Ascending aorta (tissue), 2 donors: ENCODE results near the gene LMAN2L. TPM values are rescaled to one million over a fixed set of nuclear protein-coding genes. Genes with fewer than 3 reads are reported as not detected.

Experiments used
- DNase-seq, 2 donors: peaks; one replicate each; pipeline ENCODE4 v3.0.0-alpha.2; 2019; ENCODE audit warnings: low spot score in 2 of 2
- H3K27ac ChIP-seq, 2 donors: fragments of 200-600 bp; sonication (generic); one replicate each; pipeline ENCODE4 v1.5.1; 2016 to 2017; ENCODE audit warnings: mild to moderate bottlenecking in 1 of 2
- H3K27me3 ChIP-seq: fragments of 200-600 bp; sonication (generic); one replicate; pipeline ENCODE4 v1.5.1; 2017
- H3K36me3 ChIP-seq, 2 donors: fragments of 200-600 bp; sonication (generic); one replicate each; pipeline ENCODE4 v1.5.1; 2016
- H3K4me1 ChIP-seq, 2 donors: fragments of 200-600 bp; sonication (generic); one replicate each; pipeline ENCODE4 v1.5.1; 2016 to 2017; ENCODE audit warnings: mild to moderate bottlenecking in 1 of 2
- H3K4me3 ChIP-seq, 2 donors: fragments of 200-600 bp; sonication (generic); one replicate each; pipeline ENCODE4 v1.5.1; 2016 to 2017; ENCODE audit warnings: mild to moderate bottlenecking in 1 of 2
- H3K9me3 ChIP-seq, 2 donors: fragments of 200-600 bp; sonication (generic); one replicate each; pipeline ENCODE4 v1.5.1; 2016
- intact Hi-C: fragments of 100-400 bp; cut with DNase I; formaldehyde crosslinking; loops from one replicate; pipeline ENCODE4 v1.15.1; 2023
- total RNA-seq: library from RNA; depleted of rRNA; stranded (reverse); fragments of >200 nt; gene quantifications from one replicate; pipeline ENCODE4 v1.1.0, GENCODE V29; 2016
- TF ChIP-seq, protein P1 (sequence below), 3 experiments: fragments of 200-600 bp in 2 of 3; fragments of 450-650 bp in 1 of 3; sonication (generic) in 2 of 3; IDR thresholded peaks; one replicate each; pipeline ENCODE4 v1.5.1; 2016 to 2019; ENCODE audit warnings: antibody characterized with exemption in 3 of 3, mild to moderate bottlenecking in 1 of 3, moderate library complexity in 1 of 3

LMAN2L gene
- total RNA-seq, 1 donor from 2014 or later = 9.5 TPM

DNA sequence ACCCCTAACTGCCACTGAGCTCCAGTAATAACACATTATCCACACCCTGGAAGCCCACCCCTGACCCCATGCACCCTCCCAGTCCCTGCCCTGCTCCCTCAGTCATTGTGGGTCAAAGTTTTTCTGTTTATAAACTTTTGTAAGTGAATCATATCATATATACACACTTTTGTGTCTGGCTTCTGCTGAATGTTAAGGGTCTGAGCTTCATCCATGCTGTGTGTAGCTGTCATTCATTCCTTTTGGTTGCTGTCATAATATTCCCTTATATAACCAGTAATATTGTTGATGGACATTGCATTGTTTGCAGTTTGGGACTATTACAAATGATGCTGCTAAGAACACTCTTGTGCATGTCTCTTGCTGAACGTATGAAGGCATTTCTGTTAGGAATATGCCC lies 35.3 kb upstream of the LMAN2L start:
- H3K4me1 ChIP-seq = no peaks in the 10 kb centered on the region
- no peaks in the 10 kb centered on the region for H3K9me3 ChIP-seq
- no peak for DNase-seq
- H3K36me3 ChIP-seq = no peaks in the 10 kb centered on the region
- no peaks in the 10 kb centered on the region for H3K27me3 ChIP-seq
- intact Hi-C loops = no loop called here
- no peak overlapping the region for H3K4me3 ChIP-seq
- H3K27ac ChIP-seq = no peak overlapping the region
- TF ChIP-seq, protein P1, sequence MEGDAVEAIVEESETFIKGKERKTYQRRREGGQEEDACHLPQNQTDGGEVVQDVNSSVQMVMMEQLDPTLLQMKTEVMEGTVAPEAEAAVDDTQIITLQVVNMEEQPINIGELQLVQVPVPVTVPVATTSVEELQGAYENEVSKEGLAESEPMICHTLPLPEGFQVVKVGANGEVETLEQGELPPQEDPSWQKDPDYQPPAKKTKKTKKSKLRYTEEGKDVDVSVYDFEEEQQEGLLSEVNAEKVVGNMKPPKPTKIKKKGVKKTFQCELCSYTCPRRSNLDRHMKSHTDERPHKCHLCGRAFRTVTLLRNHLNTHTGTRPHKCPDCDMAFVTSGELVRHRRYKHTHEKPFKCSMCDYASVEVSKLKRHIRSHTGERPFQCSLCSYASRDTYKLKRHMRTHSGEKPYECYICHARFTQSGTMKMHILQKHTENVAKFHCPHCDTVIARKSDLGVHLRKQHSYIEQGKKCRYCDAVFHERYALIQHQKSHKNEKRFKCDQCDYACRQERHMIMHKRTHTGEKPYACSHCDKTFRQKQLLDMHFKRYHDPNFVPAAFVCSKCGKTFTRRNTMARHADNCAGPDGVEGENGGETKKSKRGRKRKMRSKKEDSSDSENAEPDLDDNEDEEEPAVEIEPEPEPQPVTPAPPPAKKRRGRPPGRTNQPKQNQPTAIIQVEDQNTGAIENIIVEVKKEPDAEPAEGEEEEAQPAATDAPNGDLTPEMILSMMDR (IDR thresholded peaks at IDR 0.05) = no peak

DNA sequence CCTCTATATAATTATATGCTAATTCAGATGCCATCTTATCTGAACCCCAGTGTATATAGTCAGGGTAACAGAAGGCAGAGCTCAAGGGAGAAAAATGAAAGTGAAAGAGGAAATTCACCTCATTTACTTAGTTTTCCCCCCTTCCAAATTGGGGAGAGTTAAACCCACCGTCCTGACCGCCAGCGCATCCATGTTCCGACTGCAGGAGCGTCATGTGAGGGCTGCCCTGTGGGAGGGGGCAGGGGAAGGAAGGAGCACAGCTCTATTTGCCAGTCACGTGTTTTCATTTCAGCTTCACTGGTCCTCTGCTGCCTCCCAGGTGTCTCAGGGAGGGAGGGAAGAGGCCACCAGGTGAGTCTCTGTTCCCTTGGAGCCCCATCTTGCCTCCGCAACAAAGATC lies 34.1 kb upstream of the LMAN2L start:
- intact Hi-C loops = no loop called here
- Histone ChIP-seq H3K27ac (no peak overlapping the region), H3K4me3 (no peak overlapping the region), H3K27me3 (no peaks in the 10 kb centered on the region), H3K9me3 (no peaks in the 10 kb centered on the region), H3K4me1 (no peaks in the 10 kb centered on the region), H3K36me3 (no peaks in the 10 kb centered on the region)
- TF ChIP-seq, protein P1 (IDR thresholded peaks at IDR 0.05) = no peak
- DNase-seq = no peak

DNA sequence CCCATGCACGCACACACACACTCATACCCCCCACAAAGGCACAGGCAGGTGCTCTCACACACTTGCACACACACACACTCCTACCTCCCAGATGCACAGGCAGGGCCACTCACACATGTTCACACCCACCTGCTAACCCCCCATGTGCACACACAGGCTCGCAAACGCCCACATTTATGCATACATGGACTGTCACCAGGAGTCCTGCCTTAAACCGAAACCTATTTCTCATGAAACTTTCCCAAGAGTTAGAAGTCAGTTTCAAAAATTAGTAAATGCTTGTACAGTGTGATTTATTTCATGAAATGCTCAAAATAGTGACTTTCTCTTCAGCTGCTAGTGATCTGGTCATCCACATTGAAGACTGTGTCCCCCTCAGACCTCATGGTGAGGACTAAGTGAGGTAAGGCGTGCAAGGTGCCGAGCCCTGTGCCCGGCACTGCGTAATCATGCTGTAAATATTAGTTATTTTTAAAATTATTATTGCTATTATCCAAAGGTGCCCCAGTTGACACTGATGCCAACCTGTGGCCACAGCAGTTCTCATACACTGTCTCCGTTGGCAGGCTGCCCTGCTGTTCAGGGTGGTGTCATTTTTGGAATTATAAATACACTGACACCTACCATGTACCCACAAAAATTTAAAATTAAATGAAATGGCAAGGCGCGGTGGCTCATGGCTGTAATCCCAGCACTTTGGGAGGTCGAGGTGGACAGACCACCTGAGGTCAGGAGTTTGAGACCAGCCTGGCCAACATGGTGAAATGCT lies 33.2 kb upstream of the LMAN2L start:
- H3K4me3 ChIP-seq = no peak overlapping the region
- no peaks in the 10 kb centered on the region for H3K27me3 ChIP-seq
- H3K9me3 ChIP-seq = no peaks in the 10 kb centered on the region
- TF ChIP-seq, protein P1 (IDR thresholded peaks at IDR 0.05) = no peak
- H3K27ac ChIP-seq = no peak overlapping the region
- intact Hi-C loops = no loop called here
- no peaks in the 10 kb centered on the region for H3K4me1 ChIP-seq
- no peaks in the 10 kb centered on the region for H3K36me3 ChIP-seq
- no peak for DNase-seq

DNA sequence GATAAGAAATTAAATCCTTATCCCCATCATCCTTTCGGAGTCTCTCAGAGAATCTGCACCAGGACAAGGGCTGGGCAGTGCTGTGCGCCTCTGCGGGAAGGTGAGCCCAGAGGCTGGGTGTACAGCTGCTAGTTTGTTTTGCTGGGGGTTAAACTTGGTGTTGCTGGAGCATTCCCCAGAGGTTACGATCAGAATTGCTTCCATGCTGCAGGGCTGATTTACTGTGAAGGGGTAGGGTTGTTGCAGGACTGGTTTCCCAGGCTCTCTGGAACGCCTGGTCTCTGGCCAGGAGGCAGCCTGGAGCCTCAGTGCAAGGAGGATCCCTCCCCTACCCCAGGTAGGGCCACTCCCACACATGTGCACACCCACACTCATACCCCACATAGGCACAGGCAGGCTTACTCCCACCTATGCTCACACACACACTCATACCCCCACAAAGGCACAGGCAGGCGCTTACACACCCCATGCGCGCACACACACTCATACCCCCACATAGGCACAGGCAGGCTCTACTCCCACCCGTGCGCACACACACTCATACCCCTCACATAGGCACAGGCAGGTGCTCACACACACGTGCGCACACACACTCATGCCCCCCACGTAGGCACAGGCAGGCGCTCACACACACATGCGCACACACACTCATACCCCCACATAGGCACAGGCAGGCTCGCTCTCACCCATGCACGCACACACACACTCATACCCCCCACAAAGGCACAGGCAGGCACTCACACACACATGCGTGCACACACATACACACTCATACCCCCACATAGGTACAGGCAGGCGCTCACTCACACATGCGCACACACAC lies 32.1 kb upstream of the LMAN2L start:
- Histone ChIP-seq H3K9me3 (no peaks in the 10 kb centered on the region), H3K36me3 (peaks cover 0 to 2% of the 10 kb centered on the region in 2 donors), H3K4me1 (no peaks in the 10 kb centered on the region), H3K27ac (no peak overlapping the region), H3K4me3 (no peak overlapping the region), H3K27me3 (no peaks in the 10 kb centered on the region)
- intact Hi-C loops = no loop called here
- no peak for DNase-seq
- TF ChIP-seq, protein P1 (IDR thresholded peaks at IDR 0.05) = no peak

DNA sequence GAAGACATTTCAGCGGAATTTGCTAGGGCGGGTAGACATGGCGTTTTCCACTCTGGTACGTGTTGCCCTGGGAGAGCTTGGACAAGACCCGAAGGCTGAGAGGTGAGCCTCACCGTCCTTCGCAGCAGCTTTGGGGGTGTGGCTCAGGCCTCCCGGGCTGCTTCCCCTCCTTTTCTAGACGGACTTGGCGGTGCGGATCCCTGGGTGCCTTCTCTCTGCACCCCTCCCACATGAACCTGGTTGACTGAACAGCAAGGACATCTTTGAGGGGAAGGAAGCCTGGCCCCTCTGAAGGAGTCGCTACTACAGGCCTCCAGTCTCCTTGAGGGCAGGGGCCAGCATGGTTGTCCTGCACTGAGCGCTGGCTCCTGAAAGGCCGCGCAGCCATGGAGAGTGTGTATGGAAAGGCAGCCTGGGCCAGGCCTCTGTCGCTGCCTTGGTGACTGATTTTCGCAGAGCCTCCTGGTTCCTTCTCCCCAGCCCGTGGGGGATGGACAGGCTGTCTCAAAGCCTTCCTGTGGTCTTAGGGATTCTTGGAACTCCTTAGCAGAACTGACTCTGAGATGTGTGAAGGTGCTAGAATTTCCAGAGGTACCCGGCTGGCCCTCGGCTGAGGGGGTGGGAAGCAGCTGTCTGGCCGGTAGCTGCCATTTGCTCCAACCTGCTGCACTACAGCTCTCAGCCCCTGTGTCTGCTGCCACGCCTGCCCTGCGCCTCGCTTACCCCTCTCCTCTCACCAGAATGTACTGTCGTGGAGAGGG lies 30.8 kb upstream of the LMAN2L start:
- Histone ChIP-seq H3K27me3 (no peaks in the 10 kb centered on the region), H3K4me3 (no peak overlapping the region), H3K9me3 (no peaks in the 10 kb centered on the region), H3K36me3 (peaks cover 0 to 2% of the 10 kb centered on the region in 2 donors), H3K4me1 (no peaks in the 10 kb centered on the region), H3K27ac (no peak overlapping the region)
- TF ChIP-seq, protein P1 (IDR thresholded peaks at IDR 0.05) = no peak
- no peak for DNase-seq
- intact Hi-C loops = no loop called here
